HCT116 (cell line): ENCODE measurements around the gene PSG7. TPM values are rescaled to one million over a fixed set of nuclear protein-coding genes. Genes with fewer than 3 reads are reported as not detected.
"Not testable (repeated sequence)": the region's sequence is repeated elsewhere in the genome, so short reads cannot be mapped to it uniquely, and the experiment has no call there.

Source experiments
- ATAC-seq: fragments of 200-7000 bp; cut with Tn5 transposase; 2 replicates; pipeline ENCODE4 v1.9.1; 2020; ENCODE audit warnings: mild to moderate bottlenecking, moderate library complexity
- BruUV-seq: library from RNA; stranded (reverse); fragments of 400-500 nt; replicated peaks from 2 replicates; lab custom pipeline; 2021; lab: Mats Ljungman, UMichigan
- CTCF ChIA-PET: fragments of 300-600 bp; sonication (Branson Sonifier 250); formaldehyde crosslinking; loops from one replicate; lab custom pipeline; 2021; ENCODE audit warnings: antibody characterized with exemption; lab: Charles Lee
- POLR2A ChIA-PET: fragments of 300-600, 350-600 bp; sonication (Branson Sonifier 250); formaldehyde crosslinking; loops from one replicate; lab custom pipeline; 2021; ENCODE audit warnings: antibody characterized with exemption; lab: Charles Lee
- RAD21 ChIA-PET, 2 experiments: fragments of 300-600 bp; sonication (Branson Sonifier 250); formaldehyde crosslinking; loops; one replicate each; lab custom pipeline; 2023; ENCODE audit warnings: low total read pairs in 2 of 2; ENCODE audit not compliant: uncharacterized antibody in 2 of 2, unreplicated experiment in 2 of 2, low non-redundant PET in 1 of 2; lab: Charles Lee
- DNase-seq: peaks from one replicate; pipeline ENCODE4 v3.0.0-alpha.2; 2010; ENCODE audit warnings: low read depth, low spot score
- H2AFZ ChIP-seq: fragments of 200-600 bp; shearing (Covaris generic), sonication (generic); 2 replicates; pipeline ENCODE4 v1.6.1; 2017; ENCODE audit warnings: low read depth, mixed run types, mixed read lengths, antibody characterized with exemption, low read length; ENCODE audit not compliant: poor library complexity, severe bottlenecking
- H3K27ac ChIP-seq: 2 replicates; pipeline ENCODE4 v1.5.1; 2012; ENCODE audit warnings: low read depth, low read length
- H3K27me3 ChIP-seq: fragments of 200-600 bp; sonication (generic); 2 replicates; pipeline ENCODE4 v1.6.1; 2016; ENCODE audit warnings: mixed run types, low read length, mixed read lengths; ENCODE audit not compliant: insufficient read depth
- H3K36me3 ChIP-seq, 2 experiments: fragments of 200-500 bp in 1 of 2; fragments of 200-600 bp in 1 of 2; sonication (Bioruptor generic) in 1 of 2; sonication (generic) in 1 of 2; 2 replicates each; pipeline versions ENCODE4 v1.5.1 to v1.6.1; 2014 to 2016; ENCODE audit warnings: low read length in 2 of 2, inconsistent platforms in 1 of 2, mixed read lengths in 1 of 2, mixed run types in 1 of 2; ENCODE audit not compliant: insufficient read depth in 2 of 2, control insufficient read depth in 1 of 2
- H3K4me1 ChIP-seq, 2 experiments: fragments of 200-600 bp in 1 of 2; sonication (generic) in 1 of 2; 2 replicates each; pipeline versions ENCODE4 v1.5.1 to v1.6.1; 2012 to 2017; ENCODE audit warnings: low read length in 2 of 2, inconsistent platforms in 1 of 2, mild to moderate bottlenecking in 1 of 2, mixed read lengths in 1 of 2, mixed run types in 1 of 2, moderate library complexity in 1 of 2; ENCODE audit not compliant: insufficient read depth in 2 of 2, control insufficient read depth in 1 of 2
- H3K4me2 ChIP-seq: fragments of 200-600 bp; sonication (generic); 2 replicates; pipeline ENCODE4 v1.6.1; 2017; ENCODE audit warnings: mixed run types, low read length, mixed read lengths
- H3K4me3 ChIP-seq, 2 experiments: fragments of 200-600 bp in 1 of 2; sonication (generic) in 1 of 2; replicated peaks in 1 of 2; 2 replicates each; pipeline ENCODE4 v1.5.1; 2011 to 2016; ENCODE audit warnings: low read length in 2 of 2, control low read depth in 1 of 2, low read depth in 1 of 2, mild to moderate bottlenecking in 1 of 2, mixed read lengths in 1 of 2, mixed run types in 1 of 2
- H3K79me2 ChIP-seq: fragments of 200-600 bp; sonication (generic); 2 replicates; pipeline ENCODE4 v1.6.1; 2017; ENCODE audit warnings: mild to moderate bottlenecking, mixed run types, low read length, moderate library complexity, mixed read lengths; ENCODE audit not compliant: insufficient read depth
- H3K9ac ChIP-seq: fragments of 200-600 bp; sonication (generic); 2 replicates; pipeline ENCODE4 v1.6.1; 2016; ENCODE audit warnings: low read length, mixed read lengths
- H3K9me2 ChIP-seq: fragments of 200-600 bp; sonication (generic), shearing (Covaris generic); 2 replicates; pipeline ENCODE4 v1.6.1; 2017; ENCODE audit warnings: mixed run types, mild to moderate bottlenecking, moderate library complexity; ENCODE audit not compliant: insufficient read depth
- H3K9me3 ChIP-seq, 2 experiments: fragments of 200-500 bp in 1 of 2; fragments of 200-600 bp in 1 of 2; sonication (Bioruptor generic) in 1 of 2; sonication (generic) in 1 of 2; 2 replicates each; pipeline ENCODE4 v1.6.1; 2014 to 2017; ENCODE audit warnings: low read length in 2 of 2, mixed read lengths in 2 of 2, inconsistent platforms in 1 of 2, low read depth in 1 of 2, mild to moderate bottlenecking in 1 of 2, mixed run types in 1 of 2, moderate library complexity in 1 of 2; ENCODE audit not compliant: control insufficient read depth in 1 of 2, insufficient read depth in 1 of 2
- H4K20me1 ChIP-seq: fragments of 200-600 bp; sonication (generic), shearing (Covaris generic); 2 replicates; pipeline ENCODE4 v1.6.1; 2017; ENCODE audit warnings: mixed run types, mild to moderate bottlenecking, moderate library complexity; ENCODE audit not compliant: insufficient read depth
- intact Hi-C: fragments of 100-400 bp; cut with micrococcal nuclease; formaldehyde crosslinking; loops from 2 replicates; pipeline ENCODE4 v1.10.0; 2022
- total RNA-seq: library from RNA; stranded (reverse); gene quantifications from one replicate; pipeline ENCODE4 v1.2.1, GENCODE V29; 2021; ENCODE audit not compliant: unreplicated experiment

PSG7 gene
- total RNA-seq, 1 experiment from 2014 or later, result not detected

GRCh38 chr19:42897729-42898128 lies 39.3 kb downstream of the PSG7 start:
- H3K9me3 ChIP-seq, H3K4me3 ChIP-seq, intact Hi-C loops, H3K27me3 ChIP-seq, RAD21 ChIA-PET, H3K9me2 ChIP-seq, BruUV-seq, POLR2A ChIA-PET, H3K9ac ChIP-seq, H3K79me2 ChIP-seq, DNase-seq, H4K20me1 ChIP-seq, ATAC-seq, CTCF ChIA-PET, H3K27ac ChIP-seq, H2AFZ ChIP-seq, H3K36me3 ChIP-seq: not testable (repeated sequence)
- peak overlapping the region; percentile 56 for H3K4me2 ChIP-seq
- peaks cover 0 to 25% of the 10 kb centered on the region in 2 experiments; a peak in 2 of 4 replicates for H3K4me1 ChIP-seq

DNA sequence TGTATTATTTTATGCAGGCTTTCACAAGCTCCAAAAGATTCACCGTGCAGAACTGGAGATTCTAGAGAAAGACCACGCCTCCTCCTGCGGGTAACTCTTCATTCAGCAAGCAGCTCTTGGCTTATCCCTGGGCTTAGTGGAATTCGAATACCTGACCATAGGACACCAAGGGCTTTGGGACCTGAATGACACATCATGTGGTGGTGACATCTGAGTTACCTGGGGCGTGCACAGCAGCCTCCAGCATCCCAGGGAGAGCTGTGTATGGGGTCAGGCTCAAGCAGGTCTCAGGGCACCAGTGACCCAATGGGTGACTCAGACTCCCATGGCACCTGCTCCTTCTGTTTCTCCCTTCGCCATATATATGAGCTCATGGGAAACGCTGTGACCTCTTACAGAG lies 46.6 kb downstream of the PSG7 start:
- H3K4me3 ChIP-seq, BruUV-seq, intact Hi-C loops, POLR2A ChIA-PET, H3K9me2 ChIP-seq, DNase-seq, H3K9me3 ChIP-seq, H2AFZ ChIP-seq, RAD21 ChIA-PET, H3K27me3 ChIP-seq, H3K4me2 ChIP-seq, H3K79me2 ChIP-seq, H4K20me1 ChIP-seq, H3K27ac ChIP-seq, H3K9ac ChIP-seq, H3K4me1 ChIP-seq, H3K36me3 ChIP-seq, CTCF ChIA-PET, ATAC-seq: not testable (repeated sequence)

DNA sequence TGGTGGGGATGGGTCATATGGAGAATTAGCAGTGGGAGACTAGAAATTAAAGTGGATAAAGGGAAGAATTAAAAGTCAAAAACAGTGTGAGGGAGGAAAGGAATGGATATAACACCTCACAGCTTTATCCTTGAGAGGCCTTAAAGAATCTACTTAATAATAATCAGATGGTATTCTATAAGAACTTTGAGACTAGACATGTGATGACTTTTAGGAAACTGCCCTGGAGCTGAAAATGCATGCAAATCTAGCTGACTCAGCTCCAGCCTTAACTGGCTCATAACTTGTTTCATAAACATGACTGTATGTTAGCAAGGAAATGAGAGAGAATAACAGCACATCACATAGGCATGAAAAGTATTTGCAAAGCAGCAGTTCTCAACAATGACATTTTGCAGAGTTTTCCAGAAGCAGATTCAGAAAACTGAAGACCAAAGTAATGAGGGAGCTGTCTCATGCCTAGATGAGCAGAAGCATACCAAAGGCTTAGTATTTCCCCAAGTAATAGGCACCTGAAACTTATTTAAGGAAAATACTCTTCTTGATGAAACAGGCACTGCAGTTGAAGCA lies 49.0 kb downstream of the PSG7 start:
- H3K9me2 ChIP-seq, H3K36me3 ChIP-seq, H3K27me3 ChIP-seq, H3K27ac ChIP-seq, DNase-seq, H3K9ac ChIP-seq, H3K4me1 ChIP-seq, H3K79me2 ChIP-seq, POLR2A ChIA-PET, RAD21 ChIA-PET, H3K4me3 ChIP-seq, H4K20me1 ChIP-seq, ATAC-seq, BruUV-seq, H3K9me3 ChIP-seq, H3K4me2 ChIP-seq, intact Hi-C loops, H2AFZ ChIP-seq, CTCF ChIA-PET: not testable (repeated sequence)

DNA sequence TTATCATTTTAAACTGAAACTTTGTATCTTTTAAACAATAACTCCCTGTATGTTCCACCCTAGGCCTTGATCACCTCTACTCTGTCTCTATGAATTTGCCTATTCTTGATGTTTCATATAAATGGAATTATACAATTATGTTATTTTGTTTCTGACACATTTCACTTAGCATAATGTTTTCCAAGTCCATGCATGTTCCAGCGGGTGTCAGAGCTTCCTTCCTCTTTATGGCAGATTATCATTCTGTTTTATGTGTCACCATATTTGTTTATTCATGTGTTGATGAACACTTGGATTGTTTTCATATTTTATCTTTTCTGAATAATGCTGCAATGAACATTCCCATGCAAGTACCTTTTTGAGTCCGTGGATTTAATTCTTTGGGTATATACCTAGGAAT lies 54.3 kb downstream of the PSG7 start:
- not testable (repeated sequence) for BruUV-seq

More for the DNA sequence above, 54.3 kb downstream of the PSG7 start:
- H3K9me2 ChIP-seq, H3K27me3 ChIP-seq, H3K36me3 ChIP-seq, DNase-seq, H2AFZ ChIP-seq, H3K9me3 ChIP-seq, RAD21 ChIA-PET, H3K79me2 ChIP-seq, intact Hi-C loops, H3K9ac ChIP-seq, POLR2A ChIA-PET, H3K4me3 ChIP-seq, H4K20me1 ChIP-seq, H3K4me1 ChIP-seq, H3K27ac ChIP-seq, H3K4me2 ChIP-seq, ATAC-seq: not testable (repeated sequence)
- CTCF ChIA-PET, result interaction anchor here (1.2 kb wide), 1 partner anchor 89 kb away, joined by 3 read pairs; no protein-coding TSS in a partner anchor
